HL-60 (cell line): Measurements from ENCODE around the gene SPATS2L.

Experiments used
- DNase-seq, 2 experiments: peaks; one replicate each; pipeline ENCODE4 v3.0.0-alpha.2; 2010 to 2020; ENCODE audit warnings: low read depth in 1 of 2, low spot score in 1 of 2
- H3K27ac ChIP-seq: fragments of 250-450 bp; sonication (Bioruptor Pico); replicated peaks from 2 replicates; pipeline ENCODE4 v1.5.1; 2020; ENCODE audit warnings: mild to moderate bottlenecking, moderate library complexity
- H3K27me3 ChIP-seq: fragments of 250-450 bp; sonication (Bioruptor Pico); 2 replicates; pipeline ENCODE4 v1.5.1; 2021; ENCODE audit warnings: mild to moderate bottlenecking, moderate library complexity; ENCODE audit not compliant: insufficient read depth, poor library complexity, severe bottlenecking
- H3K4me3 ChIP-seq: replicated peaks from 2 replicates; pipeline ENCODE4 v1.5.1; 2011; ENCODE audit warnings: mild to moderate bottlenecking, control low read depth, low read length; ENCODE audit not compliant: insufficient read depth
- CTCF ChIP-seq: IDR thresholded peaks from one replicate; pipeline ENCODE4 v1.5.1; 2011; ENCODE audit warnings: low read length, control low read depth, inconsistent platforms; ENCODE audit not compliant: insufficient read depth
- GABPA ChIP-seq: IDR thresholded peaks from 2 replicates; pipeline ENCODE4 v1.6.1; 2012; ENCODE audit warnings: low read depth
- POLR2AphosphoS5 ChIP-seq: IDR thresholded peaks from 2 replicates; pipeline ENCODE4 v1.6.1; 2012; ENCODE audit warnings: low read depth
- REST ChIP-seq: IDR thresholded peaks from 2 replicates; pipeline ENCODE4 v1.6.1; 2012; ENCODE audit warnings: low read depth; ENCODE audit not compliant: insufficient replicate concordance
- SPI1 ChIP-seq: IDR thresholded peaks from 2 replicates; pipeline ENCODE4 v1.6.1; 2012; ENCODE audit warnings: low read depth, mild to moderate bottlenecking, borderline replicate concordance

Gene SPATS2L

GRCh38 chr2:200430017-200430416, 123.5 kb downstream of the SPATS2L start:
- H3K27ac ChIP-seq = no peak overlapping the region
- DNase-seq = no peak
- H3K27me3 ChIP-seq = no peaks in the 10 kb centered on the region
- H3K4me3 ChIP-seq = no peak overlapping the region
- TF ChIP-seq REST (no peak), POLR2AphosphoS5 (no peak), GABPA (no peak), SPI1 (no peak), CTCF (no peak)

GRCh38 chr2:200431996-200432705, 125.7 kb downstream of the SPATS2L start:
- TF ChIP-seq POLR2AphosphoS5 = no peak
- no peak for TF ChIP-seq SPI1
- no peak for TF ChIP-seq REST
- TF ChIP-seq CTCF = no peak
- no peak for TF ChIP-seq GABPA
- no peak for DNase-seq
- Histone ChIP-seq H3K4me3 (no peak overlapping the region), H3K27me3 (peaks cover 2% of the 10 kb centered on the region), H3K27ac (no peak overlapping the region)

GRCh38 chr2:200435379-200435778, 128.9 kb downstream of the SPATS2L start:
- DNase-seq = no peak
- no peak overlapping the region for H3K4me3 ChIP-seq
- no peak overlapping the region for H3K27ac ChIP-seq
- no peak for TF ChIP-seq POLR2AphosphoS5
- no peak for TF ChIP-seq GABPA
- TF ChIP-seq SPI1 = no peak
- TF ChIP-seq REST = no peak
- no peak for TF ChIP-seq CTCF
- peaks cover 2% of the 10 kb centered on the region for H3K27me3 ChIP-seq
